ENCODE data around the gene SCAMP5.

Gene SCAMP5

GRCh38 chr15:75049392-75049791 lies 54.0 kb downstream of the SCAMP5 start:
- DNase-seq = no peak

- DNase-seq = no peak
Observed at GRCh38 chr15:75050283-75050682, 54.9 kb downstream of the SCAMP5 start.

- no peak for DNase-seq
Observed at GRCh38 chr15:75051191-75051608, 55.8 kb downstream of the SCAMP5 start.

- DNase-seq = no peak
Observed at GRCh38 chr15:75051711-75052110, 56.3 kb downstream of the SCAMP5 start.

GRCh38 chr15:75052972-75053747 lies 57.8 kb downstream of the SCAMP5 start:
- no peak for DNase-seq

- DNase-seq = no peak
Observed at GRCh38 chr15:75053748-75054125, 58.4 kb downstream of the SCAMP5 start.

GRCh38 chr15:75054172-75054897 lies 59.0 kb downstream of the SCAMP5 start:
- no peak for DNase-seq

GRCh38 chr15:75056036-75056435 lies 60.7 kb downstream of the SCAMP5 start:
- no peak for DNase-seq

- no peak for DNase-seq
Observed at GRCh38 chr15:75058127-75058905, 63.0 kb downstream of the SCAMP5 start.

GRCh38 chr15:75059607-75060006 lies 64.2 kb downstream of the SCAMP5 start:
- DNase-seq = no peak

GRCh38 chr15:75061272-75061671 lies 65.9 kb downstream of the SCAMP5 start:
- peak; percentile 42 for DNase-seq

- DNase-seq = no peak
Observed at GRCh38 chr15:75062706-75063105, 67.3 kb downstream of the SCAMP5 start.

GRCh38 chr15:75063338-75063737 lies 68.0 kb downstream of the SCAMP5 start:
- no peak for DNase-seq

- DNase-seq = no peak
Observed at GRCh38 chr15:75063889-75064288, 68.5 kb downstream of the SCAMP5 start.

GRCh38 chr15:75064846-75065245 lies 69.5 kb downstream of the SCAMP5 start:
- DNase-seq = no peak

GRCh38 chr15:75065467-75065850 lies 70.1 kb downstream of the SCAMP5 start:
- no peak for DNase-seq

- DNase-seq = no peak
Observed at GRCh38 chr15:75065851-75066509, 70.6 kb downstream of the SCAMP5 start.

GRCh38 chr15:75067123-75067830 lies 71.9 kb downstream of the SCAMP5 start:
- peak; percentile 62 for DNase-seq

GRCh38 chr15:75068748-75069147 lies 73.4 kb downstream of the SCAMP5 start:
- DNase-seq = no peak

GRCh38 chr15:75069301-75069925 lies 74.0 kb downstream of the SCAMP5 start:
- DNase-seq = peak; percentile 75

- no peak for DNase-seq
Observed at GRCh38 chr15:75070674-75071073, 75.3 kb downstream of the SCAMP5 start.

All from CD4-positive, alpha-beta T cell treated with Interleukin-15 for 1 hour (primary cell).